ENCODE data around the gene DDX20.
"Not testable (repeated sequence)": the region's sequence is repeated elsewhere in the genome, so short reads cannot be mapped to it uniquely, and the experiment has no call there.

The DDX20 gene

DNA sequence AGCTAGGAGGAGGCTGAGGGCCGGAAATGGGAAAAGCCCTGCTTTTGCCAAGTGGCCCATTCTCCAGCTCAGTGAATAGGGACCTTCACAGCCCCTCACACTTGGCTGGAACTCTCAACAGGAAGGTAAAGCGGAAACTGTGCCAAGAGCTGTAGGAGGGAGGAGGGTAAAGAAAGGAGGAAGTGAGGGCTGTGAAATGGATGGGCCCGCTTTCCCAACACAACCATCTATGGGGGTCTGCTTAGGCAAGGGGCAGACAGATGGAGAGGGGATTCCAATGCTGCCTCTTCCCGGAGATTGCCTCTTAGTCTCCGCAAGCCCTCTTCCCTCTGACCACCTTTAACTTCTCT is 21.7 kb upstream of the DDX20 start:
- no peak for DNase-seq (ENCODE audit: low read depth in 2 of 2)

DNA sequence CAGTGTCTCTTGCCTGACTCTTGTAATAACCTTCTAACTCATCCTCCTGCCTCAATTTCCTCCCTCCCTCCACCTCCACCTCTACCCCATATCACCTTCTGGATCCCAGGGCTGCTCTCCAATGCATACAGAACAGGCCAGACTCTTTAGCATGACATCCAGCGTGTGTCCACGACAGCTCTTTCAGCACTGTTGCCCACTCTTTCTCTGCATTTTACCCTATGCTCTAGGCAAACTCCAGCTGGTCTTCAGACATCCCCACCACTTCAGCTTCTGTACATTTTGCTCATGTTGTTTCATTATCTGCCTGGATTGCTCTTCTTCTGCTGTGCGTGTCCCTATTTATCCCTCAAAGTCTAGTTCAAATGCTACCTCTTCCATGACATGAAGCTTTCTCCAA is 21.3 kb upstream of the DDX20 start:
- DNase-seq (ENCODE audit: low read depth in 2 of 2): no peak

- DNase-seq (ENCODE audit: low read depth in 2 of 2): no peak
Measured at GRCh38 chr1:111734856-111735255, 20.8 kb upstream of the DDX20 start.

DNA sequence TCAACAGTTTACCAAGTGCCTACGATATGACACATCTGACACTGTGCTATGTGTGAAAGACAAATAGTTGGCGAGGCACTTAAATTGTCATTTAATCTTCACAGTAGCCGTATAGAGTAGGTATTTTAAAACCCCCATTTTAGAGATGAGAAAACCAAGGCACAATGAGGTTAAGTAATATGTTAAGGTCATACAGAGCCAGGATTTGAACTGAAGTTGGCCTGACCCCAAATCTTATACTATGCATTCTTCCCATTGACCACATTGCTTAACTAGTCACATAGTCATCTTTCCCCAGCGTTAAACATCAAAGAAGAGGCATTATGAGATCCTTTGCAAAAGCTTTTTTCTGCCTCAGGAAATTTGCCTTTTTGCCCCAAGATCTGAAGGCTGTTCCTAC is 20.4 kb upstream of the DDX20 start:
- no peak for DNase-seq (ENCODE audit: low read depth in 2 of 2)

DNA sequence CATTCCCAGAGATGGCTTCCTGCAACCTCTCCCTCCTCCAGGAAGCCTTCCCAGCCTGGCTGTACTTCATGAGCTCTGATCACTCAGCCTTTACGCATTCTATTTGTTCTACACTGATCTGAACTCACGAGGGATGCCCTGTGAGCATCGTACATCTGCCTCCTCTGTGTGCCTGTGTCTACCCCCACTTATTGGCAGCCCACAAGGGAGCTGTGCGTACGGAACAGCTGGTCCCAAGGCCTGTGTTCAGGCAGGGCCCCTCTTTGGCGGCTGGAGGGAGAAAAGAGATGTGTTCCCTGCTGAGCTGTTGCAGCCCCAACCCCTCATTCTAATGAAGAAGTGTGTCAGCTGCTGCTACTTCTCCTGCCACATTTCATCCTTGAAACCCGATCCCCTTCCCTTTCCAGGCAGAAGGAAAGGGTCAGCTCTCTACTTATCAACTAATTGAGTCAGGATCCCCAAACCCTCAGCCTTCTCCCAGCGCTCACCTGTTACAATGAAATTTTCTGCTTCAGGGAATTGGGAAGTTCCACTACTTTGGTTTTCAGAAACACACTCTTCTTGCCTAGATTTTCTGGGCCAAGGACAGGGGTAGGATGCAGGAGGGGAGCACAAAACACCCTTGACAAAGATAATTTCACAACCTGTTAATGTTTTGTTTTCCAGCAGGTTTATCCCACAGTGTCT is 19.7 kb upstream of the DDX20 start:
- no peak for DNase-seq (ENCODE audit: low read depth in 2 of 2)

- DNase-seq (ENCODE audit: low read depth in 2 of 2): no peak
Measured at GRCh38 chr1:111736548-111737215, 19.0 kb upstream of the DDX20 start.

GRCh38 chr1:111737216-111738132 is 18.2 kb upstream of the DDX20 start:
- no peak for DNase-seq (ENCODE audit: low read depth in 2 of 2)

DNA sequence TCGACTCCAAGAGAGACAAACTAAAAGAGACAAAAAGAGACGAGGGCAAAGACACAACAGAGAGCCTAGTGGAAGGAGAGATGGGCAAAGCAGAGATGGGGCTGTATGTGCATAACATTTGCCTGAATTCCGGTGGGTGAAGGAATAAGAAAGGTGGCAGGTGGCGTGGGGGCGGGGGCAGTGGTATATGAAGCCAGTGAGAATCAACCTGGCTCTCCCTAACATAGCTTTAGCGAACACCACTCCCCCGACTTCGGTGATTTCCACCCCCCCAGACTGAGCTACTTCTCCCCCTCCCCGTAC is 17.6 kb upstream of the DDX20 start:
- DNase-seq (ENCODE audit: low read depth in 2 of 2): no peak

GRCh38 chr1:111738436-111739193 is 17.1 kb upstream of the DDX20 start:
- no peak for DNase-seq (ENCODE audit: low read depth in 2 of 2)

DNA sequence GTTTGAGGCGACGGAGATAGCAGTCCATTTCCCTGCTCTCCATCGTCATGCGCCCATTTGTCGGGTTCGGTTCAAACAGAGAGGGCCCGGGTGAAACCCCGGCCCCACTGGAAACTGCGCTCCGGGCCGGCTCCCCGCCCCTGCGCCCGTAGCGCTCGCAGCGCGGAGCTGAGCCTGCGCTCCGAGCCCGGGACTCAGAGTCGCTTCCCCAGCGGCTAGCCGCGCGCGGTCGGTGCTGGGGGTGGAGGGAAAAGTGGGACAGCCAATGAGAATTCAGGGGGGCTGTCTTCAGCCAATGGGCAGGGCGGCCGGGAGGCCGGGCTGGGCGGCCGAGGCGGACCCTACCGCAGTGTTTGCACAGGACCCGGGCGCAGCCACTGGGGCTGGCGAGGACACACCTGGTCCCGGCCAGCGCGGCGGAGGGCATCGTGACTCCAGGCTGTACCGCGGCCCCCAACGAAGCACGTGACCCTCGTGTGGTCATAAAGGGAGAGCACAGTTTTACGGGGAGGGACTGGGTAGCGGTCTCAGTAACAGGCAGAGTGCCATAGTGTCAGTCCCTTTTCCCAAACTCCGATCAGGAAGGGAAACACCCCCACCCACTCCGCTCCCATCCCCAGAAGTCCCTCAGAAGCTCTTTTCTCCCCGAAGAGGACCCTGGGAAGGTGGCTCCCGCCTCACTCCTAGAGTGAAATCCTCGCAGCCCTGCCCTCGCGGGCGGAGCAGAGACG is 16.3 kb upstream of the DDX20 start, which contains the start of gene INKA2:
Gene INKA2 (minus strand): TSS at position 202 of the 731 bp plus-strand sequence. CDS start 153 bp downstream, at position 49.
- DNase-seq (ENCODE audit: low read depth in 2 of 2): peak in 1 of 2 experiments; percentile 54

DNA sequence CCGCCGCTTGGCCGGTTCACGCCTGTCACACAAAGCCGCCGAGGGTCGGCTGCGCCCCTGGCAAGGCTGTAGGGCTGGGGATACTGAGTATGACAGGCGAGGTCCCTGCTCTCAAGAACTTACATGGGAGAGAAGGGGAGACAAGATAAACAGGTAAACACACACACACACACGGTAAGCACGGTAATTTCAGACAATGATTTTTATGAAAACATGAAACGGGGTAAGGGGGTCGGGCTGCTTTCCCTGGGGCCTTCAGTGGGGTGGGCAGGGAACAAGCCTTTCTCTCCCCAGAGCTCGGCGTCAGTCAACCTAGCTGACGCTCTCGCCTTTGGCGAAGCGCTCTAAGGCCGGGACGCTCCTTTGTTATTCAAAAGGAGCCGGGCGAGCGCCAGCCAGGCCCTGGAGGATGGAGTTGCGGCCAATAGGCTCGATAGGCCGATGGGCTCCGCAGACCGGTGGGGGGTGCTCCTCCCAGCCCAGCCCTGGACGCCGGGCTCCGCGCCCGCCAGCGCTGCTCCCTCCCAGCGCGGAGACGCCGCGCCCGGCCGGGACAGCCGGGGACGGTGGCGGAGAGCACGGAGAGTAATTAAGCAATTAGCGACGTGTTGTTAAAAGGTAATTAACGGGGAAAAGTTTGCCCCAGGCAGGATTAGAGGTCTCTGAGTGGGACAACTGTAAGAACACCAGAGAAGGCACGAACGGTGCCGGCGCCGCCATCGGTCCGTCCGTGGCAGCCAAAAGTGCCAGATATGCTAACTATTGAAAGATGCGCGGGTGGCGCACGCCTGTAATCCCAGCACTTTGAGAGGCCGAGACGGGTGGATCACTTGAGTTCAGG is 15.6 kb upstream of the DDX20 start:
- DNase-seq (ENCODE audit: low read depth in 2 of 2): no peak

DNA sequence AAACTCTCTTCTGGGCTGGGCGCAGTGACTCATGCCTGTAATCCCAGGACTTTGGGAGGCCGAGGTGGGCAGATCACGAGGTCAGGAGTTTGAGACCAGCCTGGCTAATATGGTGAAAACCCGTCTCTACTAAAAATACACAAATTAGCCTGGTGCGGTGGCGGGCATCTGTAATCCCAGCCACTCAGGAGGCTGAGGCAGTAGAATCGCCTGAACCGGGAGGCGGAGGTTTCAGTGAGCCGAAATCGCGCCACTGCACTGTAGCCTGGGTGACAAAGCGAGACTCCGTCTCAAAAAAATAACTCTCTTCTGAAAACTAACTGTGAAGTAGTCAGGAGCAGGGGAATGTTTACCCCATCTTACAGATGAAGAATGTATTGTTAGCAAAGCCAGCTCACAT is 13.4 kb upstream of the DDX20 start:
- not testable (repeated sequence) for DNase-seq (ENCODE audit: low read depth in 2 of 2)

DNA sequence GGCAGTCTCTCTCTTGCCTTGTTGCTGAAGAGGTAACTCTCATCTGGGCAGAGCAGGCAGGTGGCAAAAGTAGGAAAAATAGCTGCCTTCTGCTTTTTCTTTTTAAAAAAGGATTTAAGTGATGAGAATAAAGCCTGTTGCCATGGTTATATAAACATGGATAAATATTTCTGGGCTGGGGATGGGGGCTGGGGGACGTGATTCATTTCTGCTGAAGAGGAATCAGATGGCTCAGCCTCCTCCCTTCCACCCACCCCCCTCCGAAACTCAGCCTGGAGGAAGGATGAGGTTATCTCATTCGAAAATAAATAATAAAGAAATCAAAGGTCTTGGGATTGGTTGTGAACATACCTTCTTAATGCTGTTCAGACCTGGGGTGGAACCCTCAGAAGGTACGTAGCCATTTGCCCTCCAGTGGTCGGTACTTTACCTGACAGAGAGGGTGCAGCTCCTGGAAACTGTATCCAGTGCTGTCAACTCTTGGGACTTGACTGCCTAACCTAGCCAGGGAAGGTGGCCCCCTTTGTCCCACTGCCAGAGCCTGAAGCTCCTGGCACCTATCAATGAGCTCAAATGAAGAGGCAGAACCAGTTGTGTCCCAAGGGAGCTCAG is 12.7 kb upstream of the DDX20 start:
- no peak for DNase-seq (ENCODE audit: low read depth in 2 of 2)

- DNase-seq (ENCODE audit: low read depth in 2 of 2): no peak
Measured at GRCh38 chr1:111743679-111744101, 12.0 kb upstream of the DDX20 start.

GRCh38 chr1:111745675-111746613 is 9.8 kb upstream of the DDX20 start:
- no peak for DNase-seq (ENCODE audit: low read depth in 2 of 2)

- no peak for DNase-seq (ENCODE audit: low read depth in 2 of 2)
Measured at GRCh38 chr1:111746614-111746999, 9.1 kb upstream of the DDX20 start.

GRCh38 chr1:111747282-111747734 is 8.4 kb upstream of the DDX20 start:
- DNase-seq (ENCODE audit: low read depth in 2 of 2): no peak

- DNase-seq (ENCODE audit: low read depth in 2 of 2): no peak
Measured at GRCh38 chr1:111747947-111748346, 7.8 kb upstream of the DDX20 start.

DNA sequence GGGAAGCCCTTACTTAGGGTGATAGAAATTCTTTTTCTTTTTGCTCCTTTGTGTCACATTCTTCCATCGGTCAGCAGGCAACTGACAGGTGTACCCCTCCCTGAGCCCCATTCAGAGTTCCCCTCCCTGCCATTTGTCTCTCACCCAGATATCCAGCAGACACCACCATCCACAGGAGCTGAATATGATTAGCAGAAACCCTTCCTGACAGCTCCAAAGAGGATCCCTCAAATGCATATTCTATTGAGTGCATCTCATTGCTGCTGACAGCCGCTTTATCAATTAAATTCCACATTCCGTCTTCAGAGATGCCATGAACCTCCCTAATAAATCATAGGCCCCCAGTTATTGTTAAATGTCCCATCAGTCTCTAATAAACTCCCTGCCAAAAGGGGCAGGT is 6.1 kb upstream of the DDX20 start:
- DNase-seq (ENCODE audit: low read depth in 2 of 2): no peak
